Right hindlimb (tissue), 1 donor: Measurements from ENCODE around the gene MZT1.
"Not testable (repeated sequence)": the region's sequence is repeated elsewhere in the genome, so short reads cannot be mapped to it uniquely, and the experiment has no call there.

Experiments
- DNase-seq: peaks from one replicate; pipeline ENCODE4 v3.0.0-alpha.2; 2018

Gene MZT1, protein sequence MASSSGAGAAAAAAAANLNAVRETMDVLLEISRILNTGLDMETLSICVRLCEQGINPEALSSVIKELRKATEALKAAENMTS

DNA sequence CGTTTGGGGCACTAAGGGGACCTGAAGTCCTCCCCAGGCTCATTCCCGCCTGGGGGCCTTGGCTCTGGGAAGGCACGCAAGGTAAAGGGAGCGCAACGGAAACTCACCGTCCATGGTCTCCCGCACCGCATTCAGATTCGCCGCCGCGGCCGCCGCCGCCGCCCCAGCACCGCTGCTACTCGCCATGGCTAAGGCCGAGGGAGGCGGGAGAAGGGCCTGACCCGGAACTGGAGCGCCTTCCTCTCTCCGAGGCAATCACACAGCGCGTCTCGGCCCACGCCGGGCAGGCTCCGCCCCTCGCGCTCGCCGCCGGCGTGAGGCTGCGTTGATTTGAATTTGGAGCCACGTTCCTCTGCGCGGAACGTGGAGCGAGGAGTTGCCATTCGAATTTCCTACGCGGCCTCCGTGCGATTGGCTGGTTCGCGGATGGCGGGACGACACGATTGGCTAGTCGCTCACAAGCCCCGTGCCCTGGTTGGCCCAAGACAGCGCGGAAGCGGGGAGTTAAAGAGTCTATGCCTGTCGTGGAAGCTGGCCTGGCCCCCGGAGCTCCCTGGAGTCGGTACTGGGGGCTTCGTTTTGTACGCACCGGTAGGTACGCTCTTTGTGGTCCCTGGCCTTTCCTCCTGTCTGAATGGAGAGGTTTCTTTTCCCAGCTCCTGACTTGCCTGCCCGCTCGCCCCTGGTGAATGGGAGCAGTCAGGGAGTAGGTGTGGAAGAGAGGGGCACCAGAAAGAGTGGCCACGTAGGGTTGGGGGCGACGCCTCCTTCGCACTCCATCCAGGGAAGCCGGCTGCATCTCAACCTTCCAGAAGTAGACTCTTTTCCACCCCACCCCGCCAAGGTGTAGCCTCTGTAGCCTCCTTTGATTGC, at the start of gene MZT1, which contains the start of gene BORA:
MZT1 (minus strand) TSS at position 213 of the 873 bp plus-strand sequence; CDS start at position 186, 27 bp downstream.
BORA (plus strand) TSS at position 507 of the 873 bp plus-strand sequence. CDS start 1,018 bp downstream, outside the sequence.
- peak; percentile 98 for DNase-seq

DNA sequence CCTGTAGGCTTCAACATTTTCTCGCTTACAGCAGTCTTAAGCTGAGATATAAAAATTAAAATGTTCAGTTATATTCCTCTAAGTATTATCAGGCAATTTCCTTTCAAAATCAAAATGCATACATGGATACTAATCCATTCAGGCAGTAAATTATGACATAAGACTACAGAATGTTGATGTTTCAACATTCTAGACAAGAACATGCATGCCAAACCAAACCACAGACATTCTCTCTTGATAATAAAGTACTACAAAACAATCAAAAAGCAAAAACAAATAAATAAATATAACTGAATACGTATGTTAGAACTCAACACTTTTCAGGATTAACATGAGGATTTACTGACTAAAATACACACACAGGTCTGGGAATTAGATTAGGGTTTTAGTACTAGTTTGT, 46.6 kb upstream of the MZT1 start:
- DNase-seq: no peak

DNA sequence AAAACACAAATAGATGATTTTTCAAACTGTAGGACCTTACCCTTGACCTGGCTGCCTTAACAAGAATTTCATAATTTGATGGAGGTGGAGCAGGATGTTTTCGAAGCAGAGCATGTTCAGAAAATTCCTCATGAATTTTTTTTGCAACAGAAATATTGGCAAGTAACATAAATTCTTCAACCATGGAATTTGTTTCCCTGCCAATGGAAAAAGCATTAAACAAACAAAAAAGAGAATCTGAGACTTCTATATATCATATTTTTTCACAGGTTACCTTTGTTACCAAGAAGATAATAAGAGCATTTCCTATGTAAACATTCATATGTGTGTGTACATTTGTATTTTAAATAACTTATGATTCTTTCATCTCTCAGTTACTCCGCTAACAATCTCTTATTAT, 36.0 kb upstream of the MZT1 start:
- DNase-seq: no peak

DNA sequence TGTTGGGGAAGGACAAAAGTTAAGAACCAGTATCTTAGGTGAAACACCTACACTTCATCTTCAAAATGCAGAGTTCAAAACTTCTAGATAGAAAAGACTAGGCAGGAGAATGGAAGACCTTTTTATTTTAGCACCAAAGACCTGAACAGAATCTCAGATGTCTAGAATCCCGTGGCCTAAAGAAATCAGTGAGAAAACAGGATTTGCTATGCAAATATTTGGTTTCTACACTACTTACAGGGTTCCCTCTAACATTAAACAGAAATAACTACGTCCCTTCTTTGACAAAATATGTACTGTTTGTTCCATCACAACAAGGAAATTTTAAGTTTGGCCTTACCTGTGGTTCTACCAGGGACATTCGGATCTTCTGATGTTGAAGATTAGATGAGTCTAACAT, 32.8 kb upstream of the MZT1 start:
- DNase-seq: no peak

DNA sequence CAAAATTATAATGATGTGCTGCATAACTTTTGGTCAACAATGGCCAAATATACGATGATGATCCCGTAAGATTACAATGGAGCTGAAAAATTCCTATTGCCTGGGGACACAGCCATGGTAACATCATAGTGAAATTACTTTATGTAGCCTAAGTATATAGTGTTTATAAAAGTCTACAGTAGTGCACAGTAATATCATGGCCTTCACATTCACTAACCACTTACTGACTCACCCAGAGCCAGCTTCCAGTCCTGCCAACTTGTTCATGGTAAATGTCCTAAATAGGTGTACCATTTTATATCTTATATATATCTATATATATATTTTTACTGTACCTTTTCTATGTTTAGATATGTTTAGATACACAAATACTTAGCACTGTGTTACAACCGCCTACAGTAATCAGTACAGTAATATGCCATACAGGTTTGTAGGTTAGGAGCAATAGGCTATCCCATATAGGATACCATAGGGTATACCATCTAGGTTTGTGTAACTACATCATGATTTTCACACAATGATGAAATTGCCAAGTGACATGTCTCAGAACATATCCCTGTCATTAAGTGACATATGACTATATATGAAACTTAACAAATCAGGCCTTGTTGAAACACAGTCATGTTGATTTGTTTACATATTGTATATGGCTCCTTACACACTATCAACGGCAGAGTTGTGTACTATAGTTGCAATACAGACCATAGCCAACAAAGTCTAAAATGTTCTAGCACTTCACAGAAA, 30.5 kb upstream of the MZT1 start:
- DNase-seq: no peak

DNA sequence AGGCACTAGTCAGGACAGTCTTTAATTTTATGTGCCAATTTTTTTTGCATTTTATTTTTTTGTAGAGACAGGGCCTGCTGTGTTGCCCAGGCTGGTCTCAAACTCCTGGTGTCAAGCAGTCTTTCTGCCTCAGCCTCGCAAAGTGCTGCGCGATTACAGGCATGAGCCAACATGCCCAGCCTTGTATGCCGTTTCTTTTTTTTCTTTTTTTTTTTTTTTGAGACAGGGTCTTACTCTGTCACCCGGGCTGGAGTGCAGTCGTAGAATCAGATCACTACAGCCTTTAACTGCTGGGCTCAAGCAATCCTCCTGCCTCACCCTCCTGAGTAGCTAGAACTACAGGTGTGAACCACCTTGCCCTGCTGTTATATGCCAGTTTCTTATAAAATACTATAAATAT, 26.7 kb upstream of the MZT1 start:
- no peak for DNase-seq

DNA sequence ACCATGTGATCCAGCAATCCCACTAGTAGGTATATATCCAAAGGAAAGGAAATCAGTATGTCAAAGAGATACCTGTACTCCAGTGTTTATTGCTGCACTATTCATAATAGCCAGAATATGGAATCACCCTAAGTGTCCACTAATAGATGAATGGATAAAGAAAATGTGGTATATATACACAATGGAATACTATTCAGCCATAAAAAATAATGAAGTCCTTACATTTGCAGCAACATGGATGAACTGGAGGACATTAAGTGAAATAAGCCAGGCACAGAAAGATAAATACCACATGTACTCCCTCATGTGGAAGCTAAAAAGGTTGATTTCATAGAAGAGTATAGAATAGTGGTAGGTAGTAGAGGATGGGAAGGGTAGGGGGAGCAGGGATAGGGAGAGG, 23.8 kb upstream of the MZT1 start:
- DNase-seq: no peak

DNA sequence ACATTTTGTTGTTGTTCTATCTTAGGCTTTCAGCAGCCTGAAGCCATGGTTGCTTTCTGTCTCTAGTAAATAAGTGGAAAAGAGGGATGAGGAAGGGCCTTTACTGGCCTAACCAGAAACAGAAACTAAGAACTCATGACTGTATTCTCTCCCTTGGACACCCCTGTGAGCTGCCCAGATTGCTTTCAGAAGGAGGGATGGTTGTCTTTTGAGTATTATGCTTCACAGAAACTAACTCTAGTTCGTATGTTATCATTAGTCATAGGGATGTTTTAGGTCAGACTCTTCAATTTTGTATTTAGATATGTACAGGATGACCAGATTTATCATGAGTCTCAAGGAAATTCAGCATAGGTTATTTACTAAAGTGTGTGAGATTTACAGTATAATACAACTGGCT, 17.8 kb upstream of the MZT1 start:
- DNase-seq: no peak

DNA sequence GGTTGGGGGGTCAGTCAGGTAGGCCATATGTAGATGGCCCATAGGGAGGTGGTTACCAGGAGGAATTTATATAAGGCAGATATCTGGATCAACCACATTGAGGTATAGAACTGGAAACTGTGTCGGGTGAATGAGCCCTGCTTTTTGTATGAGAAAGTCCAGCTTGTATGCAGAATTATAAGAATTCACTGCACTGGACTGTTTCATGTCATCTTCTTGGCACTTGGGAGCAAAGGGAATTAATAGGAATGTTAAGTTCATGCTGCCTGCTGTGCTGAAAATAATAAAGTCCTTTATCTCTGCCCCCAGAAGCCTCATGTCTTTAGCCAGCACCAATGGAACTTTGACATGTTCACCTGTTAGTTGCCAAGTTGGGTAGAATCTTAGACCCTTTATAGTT, 12.6 kb upstream of the MZT1 start:
- no peak for DNase-seq

DNA sequence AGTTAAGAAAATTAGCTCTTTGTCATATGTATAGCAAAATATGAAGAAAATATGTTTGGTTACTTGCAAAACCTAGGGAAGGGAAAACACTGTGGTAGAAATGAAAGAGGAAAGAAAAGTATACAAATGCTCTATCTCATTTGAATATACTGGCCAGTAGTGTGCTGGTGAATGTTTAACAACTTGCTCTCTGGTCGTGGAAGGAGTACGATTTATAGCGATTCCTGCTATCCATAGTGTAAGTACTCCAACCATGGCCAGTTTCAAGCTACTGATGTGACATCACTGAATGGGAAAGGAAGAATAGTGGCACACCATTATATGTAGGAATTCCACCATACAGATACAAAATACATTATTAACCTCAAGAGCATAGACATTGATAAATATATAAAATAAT, 9.6 kb upstream of the MZT1 start:
- DNase-seq: no peak

DNA sequence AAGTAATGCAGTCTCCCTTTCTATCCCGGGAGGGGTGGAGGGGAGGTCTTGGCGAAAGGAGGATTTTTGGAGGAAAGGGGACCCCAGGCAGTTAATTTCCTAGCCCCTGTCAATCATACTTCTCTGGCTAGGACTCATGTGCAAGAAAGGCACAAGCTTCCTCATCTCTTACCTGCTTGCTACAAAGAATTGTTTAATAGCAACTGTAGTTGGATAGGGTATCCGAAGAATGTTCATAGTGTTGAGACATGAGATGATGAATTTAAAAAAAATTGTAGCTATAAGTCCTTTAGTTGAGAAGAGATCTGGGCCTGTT, 819 bp upstream of the MZT1 start:
- DNase-seq: no peak

DNA sequence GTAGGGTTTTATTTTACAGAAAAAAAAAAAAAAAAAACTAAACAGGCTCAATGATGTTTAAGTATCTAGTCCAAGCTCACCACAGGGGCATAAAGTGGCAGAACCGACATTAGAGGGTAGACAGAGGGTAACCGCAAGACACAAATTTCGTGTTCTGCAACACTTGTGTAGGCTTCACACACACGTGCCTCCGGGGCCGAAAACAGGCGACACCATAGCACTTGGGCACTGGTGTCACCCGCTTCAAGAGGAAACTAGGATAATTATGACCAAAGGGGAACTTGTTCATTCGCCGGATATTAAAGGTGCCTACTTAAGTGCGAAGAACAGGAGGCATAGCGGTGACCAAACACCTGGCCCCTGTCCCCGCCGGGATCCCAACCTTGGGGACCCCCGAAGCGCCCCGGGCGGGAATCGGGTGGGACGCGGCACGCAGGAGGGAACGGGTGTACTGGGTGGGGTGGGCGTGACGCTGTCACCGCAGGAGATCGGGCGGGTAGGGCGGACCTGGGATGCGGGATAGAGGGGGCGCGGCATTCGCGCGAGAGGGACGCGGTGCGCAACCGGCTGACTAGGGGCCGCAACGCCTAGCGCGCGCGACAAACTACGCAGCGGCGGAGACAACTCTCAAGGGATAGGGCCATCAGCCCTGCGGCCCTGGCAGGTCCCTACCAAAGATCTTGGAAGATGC, 558 bp downstream of the MZT1 start:
- DNase-seq: peak; percentile 58

DNA sequence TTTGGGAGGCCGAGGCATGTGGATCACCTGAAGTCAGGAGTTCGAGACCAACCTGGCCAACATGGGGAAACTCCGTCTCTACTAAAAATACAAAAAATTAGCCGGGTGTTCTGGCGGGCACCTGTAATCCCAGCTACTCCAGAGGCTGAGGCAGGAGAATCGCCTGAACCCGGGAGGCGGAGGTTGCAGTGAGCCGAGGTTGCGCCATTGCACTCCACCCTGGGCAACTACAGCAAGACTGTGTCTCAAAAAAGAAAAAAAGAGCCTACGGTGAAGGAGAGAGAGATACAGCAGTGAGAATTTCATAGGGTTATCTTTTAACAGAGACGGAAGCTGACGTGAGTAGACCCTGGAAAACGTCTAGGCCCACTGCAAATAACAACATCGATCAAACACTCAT, 1.2 kb downstream of the MZT1 start:
- not testable (repeated sequence) for DNase-seq

DNA sequence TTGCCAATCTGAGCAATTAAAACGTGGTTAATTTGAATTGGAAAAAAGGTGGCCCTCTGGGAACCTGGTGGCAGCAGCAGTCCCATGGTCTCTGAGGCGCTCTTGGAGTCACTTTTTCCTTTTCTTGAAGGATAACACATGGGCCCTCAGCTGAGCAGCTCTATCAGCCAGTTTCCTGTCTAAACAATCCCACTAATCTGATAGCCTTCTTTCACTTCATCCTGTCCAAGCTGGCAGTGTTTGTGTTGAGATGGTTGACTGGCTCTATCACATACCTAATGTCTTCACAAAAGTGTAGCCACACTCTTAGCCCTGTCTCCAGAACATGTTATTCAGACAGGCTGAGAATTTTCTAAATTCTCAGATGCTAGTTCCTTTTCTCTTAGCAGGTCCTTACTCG, 10.7 kb downstream of the MZT1 start:
- no peak for DNase-seq

DNA sequence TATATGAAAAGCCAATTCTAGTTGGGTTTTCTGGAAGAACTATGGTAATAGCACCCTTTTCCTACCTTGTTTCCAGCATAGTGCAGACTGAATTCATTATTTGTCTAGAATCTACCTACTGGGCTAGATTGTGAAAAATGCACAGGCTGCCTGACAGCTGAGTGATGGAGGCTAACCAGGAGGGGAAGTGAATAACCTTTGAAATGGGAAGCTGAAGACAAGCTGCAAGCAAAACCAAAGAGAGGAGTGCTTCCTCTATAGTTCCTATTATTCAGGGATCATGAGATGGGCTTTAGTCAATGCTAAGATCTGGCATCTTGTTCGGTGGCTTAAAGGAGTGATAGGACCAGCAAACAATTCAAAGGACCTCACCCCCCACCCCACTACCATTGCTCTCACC, 26.9 kb downstream of the MZT1 start:
- DNase-seq: no peak

DNA sequence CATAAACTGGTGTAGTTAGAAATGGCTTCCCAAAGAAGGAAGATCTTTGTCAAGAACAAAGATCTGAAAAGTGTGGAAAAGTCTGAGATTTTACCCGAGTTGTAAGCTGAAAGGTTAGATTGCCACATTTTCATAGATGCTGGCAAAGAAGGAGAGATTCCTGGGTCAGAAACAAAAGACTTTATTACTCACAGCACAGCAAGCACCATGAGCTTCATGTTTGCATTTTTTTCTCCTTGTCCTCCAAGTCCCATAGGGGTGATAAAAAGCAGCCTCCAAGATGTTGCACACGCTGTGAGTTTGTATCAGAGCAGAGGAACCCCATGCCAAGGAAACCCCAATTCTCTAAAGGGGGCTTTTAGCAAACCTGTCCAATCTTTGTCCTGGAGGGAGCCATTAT, 29.3 kb downstream of the MZT1 start:
- no peak for DNase-seq

DNA sequence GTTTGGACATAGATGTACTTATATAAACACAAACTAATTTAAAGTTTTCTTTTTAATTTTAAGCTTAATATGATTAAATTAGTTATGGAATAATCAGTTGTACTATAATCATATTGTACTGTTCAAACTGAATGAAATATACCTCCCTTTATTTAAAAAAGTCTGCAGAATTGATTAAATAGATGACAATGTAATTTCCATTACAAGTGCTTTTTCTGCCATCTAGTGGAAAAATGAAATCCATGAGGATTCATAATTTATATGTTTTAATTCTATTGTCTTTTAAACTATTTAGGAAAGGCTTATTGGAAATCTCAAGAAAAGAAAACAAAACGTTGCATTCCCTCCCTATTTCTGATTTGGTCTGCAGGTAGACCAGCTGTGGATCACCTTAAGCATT, 30.9 kb downstream of the MZT1 start:
- no peak for DNase-seq

DNA sequence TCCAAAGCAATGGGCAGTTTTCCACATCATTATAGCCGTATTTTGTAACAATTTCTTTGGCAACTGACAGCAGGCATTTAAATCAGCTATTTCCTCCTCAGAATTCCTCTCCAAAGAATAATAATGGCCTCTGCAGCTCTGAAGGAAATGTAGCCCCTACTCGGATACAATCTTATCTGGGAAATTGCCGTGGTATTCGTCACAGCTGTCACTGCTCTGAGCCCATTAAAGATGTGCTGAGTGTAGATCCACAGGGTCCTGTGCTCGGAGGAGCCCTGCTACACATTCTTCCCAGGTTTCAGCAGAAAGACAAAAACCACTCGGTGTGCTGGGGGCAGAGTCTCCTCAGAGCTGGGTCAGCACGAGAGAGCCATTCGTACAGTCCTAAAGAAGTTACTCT, 33.1 kb downstream of the MZT1 start:
- DNase-seq: no peak

DNA sequence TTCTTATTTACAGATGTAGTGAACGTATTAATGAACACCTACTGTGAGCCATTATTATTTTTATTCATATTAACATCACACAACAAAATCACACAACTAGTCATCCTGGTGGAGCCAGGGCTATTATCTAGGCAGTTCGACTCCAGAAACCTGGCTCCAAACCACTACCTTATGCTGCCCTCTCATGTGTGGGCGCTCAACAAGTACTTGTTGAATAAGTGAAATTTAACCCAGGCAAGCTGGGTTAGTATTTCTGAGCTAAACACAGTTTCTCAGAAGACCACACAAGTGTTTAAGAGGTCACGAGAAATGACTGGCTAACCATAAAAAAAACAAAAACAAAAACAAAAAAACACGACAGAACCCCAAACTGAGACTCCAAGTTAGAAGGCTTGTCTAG, 33.6 kb downstream of the MZT1 start:
- DNase-seq: no peak

DNA sequence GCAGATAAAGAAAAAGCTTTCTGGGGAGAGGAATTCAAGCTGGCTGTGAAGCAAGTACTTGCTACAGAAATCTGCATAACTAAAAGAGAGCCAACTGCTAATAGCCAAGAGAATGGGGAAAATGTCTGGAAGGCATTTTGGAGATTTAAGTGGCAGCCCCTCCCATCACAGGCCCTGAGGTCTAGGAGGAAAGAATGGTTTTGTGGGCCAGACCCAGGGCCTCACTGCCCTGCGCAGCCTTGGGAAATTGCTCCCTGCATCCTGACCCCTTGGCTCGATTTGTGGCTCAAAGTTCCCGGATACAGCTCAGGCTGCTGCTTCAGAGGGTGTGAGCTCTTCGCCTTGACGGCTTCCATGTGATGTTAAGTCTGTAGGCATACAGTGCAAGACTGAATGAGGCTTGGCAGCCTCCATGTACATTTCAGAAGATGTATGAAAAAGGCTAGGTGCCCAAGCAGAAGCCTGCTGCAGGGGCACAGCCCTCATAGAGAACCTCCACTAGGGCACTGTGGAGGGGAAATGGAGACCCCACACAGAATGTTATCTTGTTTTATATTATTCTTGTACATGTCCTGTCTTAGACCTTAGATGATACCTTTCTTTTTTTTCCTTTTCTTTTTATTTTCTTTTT, 34.4 kb downstream of the MZT1 start:
- no peak for DNase-seq

DNA sequence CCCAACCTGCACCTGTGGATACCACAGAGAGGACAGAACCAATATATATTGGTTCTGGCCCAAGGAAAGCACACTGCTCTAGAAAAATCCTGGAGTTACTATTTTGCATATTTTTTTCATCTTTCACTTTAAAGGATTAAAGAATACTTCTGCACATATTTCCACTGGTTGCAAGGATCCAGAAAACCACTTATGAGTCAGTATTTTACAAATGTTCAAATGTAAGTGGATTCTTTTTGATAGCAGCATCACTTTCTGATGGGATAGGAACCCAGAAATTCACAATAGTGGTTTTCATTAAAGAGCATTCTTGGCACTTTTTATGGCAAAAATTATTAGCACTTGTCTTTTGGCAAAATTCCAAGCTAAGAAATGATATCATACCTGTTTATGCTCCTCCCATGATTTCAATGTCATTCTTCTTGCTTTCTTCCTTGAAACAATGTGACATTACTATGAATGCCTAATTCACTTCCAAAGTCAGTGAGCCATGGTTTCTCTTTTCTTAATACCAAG, 38.2 kb downstream of the MZT1 start:
- DNase-seq: no peak

DNA sequence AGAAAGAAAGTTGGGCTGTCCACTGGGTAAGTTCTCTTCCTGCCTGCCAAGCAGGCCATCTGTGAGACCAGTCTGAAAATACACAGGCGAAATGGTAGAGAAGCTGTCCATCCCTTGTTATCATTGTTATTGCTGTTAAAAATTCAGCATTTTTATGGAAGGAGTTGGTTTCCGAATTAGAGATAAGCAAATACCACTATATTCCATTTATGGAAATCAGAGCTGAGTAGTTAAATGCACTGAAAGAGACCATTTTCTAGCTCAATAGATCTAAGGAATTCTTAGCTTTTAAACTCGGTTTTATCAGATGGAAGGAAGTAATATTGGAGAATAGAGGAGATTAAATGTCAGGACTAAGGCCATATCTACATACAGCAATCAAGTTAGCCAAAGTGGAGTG, 40.7 kb downstream of the MZT1 start:
- no peak for DNase-seq

DNA sequence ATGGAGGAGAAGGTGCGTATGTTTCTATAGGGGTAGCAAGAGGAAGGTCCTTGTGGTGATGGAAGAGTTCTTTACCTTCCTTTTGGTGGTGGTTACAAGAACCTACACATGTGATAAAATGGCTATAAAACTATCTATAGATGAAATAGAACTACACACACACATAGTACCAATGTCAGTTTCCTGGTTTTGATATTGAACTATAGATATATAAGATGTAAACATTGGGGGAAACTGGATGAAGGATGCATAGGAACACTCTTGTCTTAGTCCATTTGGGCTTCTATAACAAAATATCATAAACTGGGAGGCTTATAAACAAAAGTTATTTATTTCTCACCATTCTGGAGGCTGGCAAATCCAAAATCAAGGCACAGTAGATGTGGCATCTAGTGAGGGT, 47.1 kb downstream of the MZT1 start:
- no peak for DNase-seq
